Measurements from ENCODE around the gene BMP10.

DNA sequence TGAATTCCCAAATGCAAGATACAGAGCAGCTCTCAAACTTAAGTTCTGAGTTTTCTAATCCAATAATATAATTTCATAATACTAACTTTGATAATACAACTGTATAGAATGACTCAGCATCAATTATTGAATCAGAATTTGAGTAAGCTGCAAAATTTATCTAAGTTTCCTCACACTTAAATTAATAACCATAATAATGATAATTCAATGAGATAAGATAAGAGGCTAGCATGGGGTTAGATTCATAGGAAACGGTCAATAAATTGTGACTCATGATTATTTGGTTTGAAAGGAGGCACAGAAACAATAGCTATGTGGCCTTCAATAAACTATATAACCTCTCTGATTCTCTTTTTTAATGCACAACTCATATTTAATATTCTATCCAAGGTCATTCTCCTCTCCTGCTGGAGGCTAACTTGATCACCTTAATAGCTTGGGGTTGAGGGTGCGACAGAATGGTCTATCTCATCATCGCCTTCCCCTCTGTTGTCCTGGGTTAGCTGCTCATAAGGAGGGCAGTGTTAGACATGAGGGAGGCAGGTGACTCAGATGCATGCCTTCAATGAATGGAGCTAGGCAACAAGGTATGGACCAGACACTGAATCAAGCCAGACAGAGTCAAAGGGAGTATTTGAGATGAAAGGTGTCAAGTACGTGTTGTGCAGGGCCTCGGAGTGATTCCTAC lies 36.2 kb upstream of the BMP10 start:
- TF ChIP-seq THYN1 (CRISPR knock-in tag; IDR thresholded peaks at IDR 0.05; ENCODE audit: borderline replicate concordance, low read depth) = no peak
- TF ChIP-seq, protein P1, sequence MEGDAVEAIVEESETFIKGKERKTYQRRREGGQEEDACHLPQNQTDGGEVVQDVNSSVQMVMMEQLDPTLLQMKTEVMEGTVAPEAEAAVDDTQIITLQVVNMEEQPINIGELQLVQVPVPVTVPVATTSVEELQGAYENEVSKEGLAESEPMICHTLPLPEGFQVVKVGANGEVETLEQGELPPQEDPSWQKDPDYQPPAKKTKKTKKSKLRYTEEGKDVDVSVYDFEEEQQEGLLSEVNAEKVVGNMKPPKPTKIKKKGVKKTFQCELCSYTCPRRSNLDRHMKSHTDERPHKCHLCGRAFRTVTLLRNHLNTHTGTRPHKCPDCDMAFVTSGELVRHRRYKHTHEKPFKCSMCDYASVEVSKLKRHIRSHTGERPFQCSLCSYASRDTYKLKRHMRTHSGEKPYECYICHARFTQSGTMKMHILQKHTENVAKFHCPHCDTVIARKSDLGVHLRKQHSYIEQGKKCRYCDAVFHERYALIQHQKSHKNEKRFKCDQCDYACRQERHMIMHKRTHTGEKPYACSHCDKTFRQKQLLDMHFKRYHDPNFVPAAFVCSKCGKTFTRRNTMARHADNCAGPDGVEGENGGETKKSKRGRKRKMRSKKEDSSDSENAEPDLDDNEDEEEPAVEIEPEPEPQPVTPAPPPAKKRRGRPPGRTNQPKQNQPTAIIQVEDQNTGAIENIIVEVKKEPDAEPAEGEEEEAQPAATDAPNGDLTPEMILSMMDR (CRISPR knock-in tag; IDR thresholded peaks at IDR 0.05) = no peak
- no peak for TF ChIP-seq JUN (CRISPR knock-in tag; IDR thresholded peaks at IDR 0.05)
- TF ChIP-seq, protein P2, sequence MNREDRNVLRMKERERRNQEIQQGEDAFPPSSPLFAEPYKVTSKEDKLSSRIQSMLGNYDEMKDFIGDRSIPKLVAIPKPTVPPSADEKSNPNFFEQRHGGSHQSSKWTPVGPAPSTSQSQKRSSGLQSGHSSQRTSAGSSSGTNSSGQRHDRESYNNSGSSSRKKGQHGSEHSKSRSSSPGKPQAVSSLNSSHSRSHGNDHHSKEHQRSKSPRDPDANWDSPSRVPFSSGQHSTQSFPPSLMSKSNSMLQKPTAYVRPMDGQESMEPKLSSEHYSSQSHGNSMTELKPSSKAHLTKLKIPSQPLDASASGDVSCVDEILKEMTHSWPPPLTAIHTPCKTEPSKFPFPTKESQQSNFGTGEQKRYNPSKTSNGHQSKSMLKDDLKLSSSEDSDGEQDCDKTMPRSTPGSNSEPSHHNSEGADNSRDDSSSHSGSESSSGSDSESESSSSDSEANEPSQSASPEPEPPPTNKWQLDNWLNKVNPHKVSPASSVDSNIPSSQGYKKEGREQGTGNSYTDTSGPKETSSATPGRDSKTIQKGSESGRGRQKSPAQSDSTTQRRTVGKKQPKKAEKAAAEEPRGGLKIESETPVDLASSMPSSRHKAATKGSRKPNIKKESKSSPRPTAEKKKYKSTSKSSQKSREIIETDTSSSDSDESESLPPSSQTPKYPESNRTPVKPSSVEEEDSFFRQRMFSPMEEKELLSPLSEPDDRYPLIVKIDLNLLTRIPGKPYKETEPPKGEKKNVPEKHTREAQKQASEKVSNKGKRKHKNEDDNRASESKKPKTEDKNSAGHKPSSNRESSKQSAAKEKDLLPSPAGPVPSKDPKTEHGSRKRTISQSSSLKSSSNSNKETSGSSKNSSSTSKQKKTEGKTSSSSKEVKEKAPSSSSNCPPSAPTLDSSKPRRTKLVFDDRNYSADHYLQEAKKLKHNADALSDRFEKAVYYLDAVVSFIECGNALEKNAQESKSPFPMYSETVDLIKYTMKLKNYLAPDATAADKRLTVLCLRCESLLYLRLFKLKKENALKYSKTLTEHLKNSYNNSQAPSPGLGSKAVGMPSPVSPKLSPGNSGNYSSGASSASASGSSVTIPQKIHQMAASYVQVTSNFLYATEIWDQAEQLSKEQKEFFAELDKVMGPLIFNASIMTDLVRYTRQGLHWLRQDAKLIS (CRISPR knock-in tag; IDR thresholded peaks at IDR 0.05) = no peak
- TF ChIP-seq, protein P3, sequence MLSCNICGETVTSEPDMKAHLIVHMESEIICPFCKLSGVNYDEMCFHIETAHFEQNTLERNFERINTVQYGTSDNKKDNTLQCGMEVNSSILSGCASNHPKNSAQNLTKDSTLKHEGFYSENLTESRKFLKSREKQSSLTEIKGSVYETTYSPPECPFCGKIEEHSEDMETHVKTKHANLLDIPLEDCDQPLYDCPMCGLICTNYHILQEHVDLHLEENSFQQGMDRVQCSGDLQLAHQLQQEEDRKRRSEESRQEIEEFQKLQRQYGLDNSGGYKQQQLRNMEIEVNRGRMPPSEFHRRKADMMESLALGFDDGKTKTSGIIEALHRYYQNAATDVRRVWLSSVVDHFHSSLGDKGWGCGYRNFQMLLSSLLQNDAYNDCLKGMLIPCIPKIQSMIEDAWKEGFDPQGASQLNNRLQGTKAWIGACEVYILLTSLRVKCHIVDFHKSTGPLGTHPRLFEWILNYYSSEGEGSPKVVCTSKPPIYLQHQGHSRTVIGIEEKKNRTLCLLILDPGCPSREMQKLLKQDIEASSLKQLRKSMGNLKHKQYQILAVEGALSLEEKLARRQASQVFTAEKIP (CRISPR knock-in tag; IDR thresholded peaks at IDR 0.05; ENCODE audit: borderline replicate concordance) = no peak
- no peak for TF ChIP-seq ZNF614 (CRISPR knock-in tag; IDR thresholded peaks at IDR 0.05; ENCODE audit: borderline replicate concordance)
- TF ChIP-seq POLR2AphosphoS5 (IDR thresholded peaks at IDR 0.05; ENCODE audit: low read depth, low read length) = no peak
- no peak for TF ChIP-seq MXI1 (IDR thresholded peaks at IDR 0.05; ENCODE audit: borderline replicate concordance, low read depth, low read length)
- no peak for TF ChIP-seq CENPX (CRISPR knock-in tag; IDR thresholded peaks at IDR 0.05)
- TF ChIP-seq KAT2B (IDR thresholded peaks at IDR 0.05; ENCODE audit: borderline replicate concordance, low read depth, low read length) = no peak
- TF ChIP-seq ZNF335 (CRISPR knock-in tag; IDR thresholded peaks at IDR 0.05) = no peak
- no peak for TF ChIP-seq ZNF672 (CRISPR knock-in tag; IDR thresholded peaks at IDR 0.05)
- no peak for TF ChIP-seq SUZ12 (IDR thresholded peaks at IDR 0.05; ENCODE audit: low read depth, low read length)

Data from HepG2 (cell line).